ENCODE measurements around the gene GSTT4. TPM values are rescaled to one million over a fixed set of nuclear protein-coding genes. Genes with fewer than 3 reads are reported as not detected.
"Not testable (repeated sequence)": the region's sequence is repeated elsewhere in the genome, so short reads cannot be mapped to it uniquely, and the experiment has no call there.

The GSTT4 gene
- total RNA-seq, 5 donors from 2014 or later (not counting 1 experiment from before 2014, with no cell fraction given): not detected

GRCh38 chr22:23969071-23969470 is 36.2 kb downstream of the GSTT4 start:
- no peak overlapping the region for H3K4me3 ChIP-seq (ENCODE audit: control insufficient read depth in 1 of 2, extremely low read depth in 1 of 2, low read length in 1 of 2)
- H3K27me3 ChIP-seq (replicated peaks in 1 of 2; ENCODE audit: control insufficient read depth in 2 of 2, extremely low read depth in 1 of 2, insufficient read depth in 2 of 2, low read length in 1 of 2): no peaks in the 10 kb centered on the region
- H3K4me1 ChIP-seq (ENCODE audit: control insufficient read depth in 1 of 2, extremely low read depth in 1 of 2, insufficient read depth in 2 of 2, low read length in 2 of 2): peaks cover 0 to 11% of the 10 kb centered on the region in 2 experiments
- ATAC-seq (replicated peaks in 1 of 4): no peak
- no peak for DNase-seq
- POLR2A ChIA-PET: no interaction called here
- no peak overlapping the region for H3K27ac ChIP-seq (ENCODE audit: low read length)
- no peaks in the 10 kb centered on the region for H3K27me3 Mint-ChIP-seq
- peak overlapping the region in 1 of 3 donors; percentile 28 for H3K4me3 Mint-ChIP-seq
- peaks cover 13 to 32% (median 27%) of the 10 kb centered on the region in 3 donors for H3K4me1 Mint-ChIP-seq
- CTCF ChIA-PET: no interaction called here
- H3K36me3 ChIP-seq (ENCODE audit: control insufficient read depth in 2 of 2, extremely low read depth in 1 of 2, insufficient read depth in 1 of 2, low read length in 1 of 2): peaks cover 6 to 29% of the 10 kb centered on the region in 2 donors
- 100% methylated on average over 1 of the region's 3 CpGs for WGBS (ENCODE audit: insufficient coverage)
- peaks cover 15% of the 10 kb centered on the region for H3K36me3 Mint-ChIP-seq
- peak overlapping the region in 1 of 2 donors; percentile 61 for H3K27ac Mint-ChIP-seq
- no peaks in the 10 kb centered on the region for H3K9me3 ChIP-seq
- H3K9me3 Mint-ChIP-seq: no peaks in the 10 kb centered on the region

DNA sequence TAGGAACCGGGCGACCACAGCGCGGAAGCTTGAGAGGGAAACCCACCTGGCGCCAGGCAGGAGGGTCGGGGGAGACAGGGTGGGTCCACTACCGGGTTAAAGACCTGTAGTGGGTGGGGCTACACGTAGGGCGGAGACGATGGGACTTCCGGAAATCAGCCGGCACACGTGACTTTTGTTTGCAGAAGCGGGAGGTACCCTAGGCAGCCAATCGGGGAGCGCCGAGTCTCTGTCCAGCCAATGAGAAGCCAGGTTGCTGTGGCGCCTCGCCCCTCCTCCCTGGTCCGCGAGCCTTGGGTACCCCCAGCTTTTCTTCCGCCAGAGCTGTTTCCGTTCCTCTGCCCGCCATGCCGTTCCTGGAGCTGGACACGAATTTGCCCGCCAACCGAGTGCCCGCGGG is 38.7 kb downstream of the GSTT4 start, which contains the start of gene DDTL:
Gene DDTL (plus strand): TSS at position 321 of the 400 bp plus-strand sequence. CDS start 27 bp downstream, at position 348.
- POLR2A ChIA-PET: not testable (repeated sequence)

GRCh38 chr22:23966094-23966493 is 39.2 kb downstream of the GSTT4 start:
- DNase-seq; H3K4me3 Mint-ChIP-seq; H3K9me3 Mint-ChIP-seq; H3K27me3 Mint-ChIP-seq; CTCF ChIA-PET; H3K4me1 ChIP-seq (ENCODE audit: control insufficient read depth in 1 of 2, extremely low read depth in 1 of 2, insufficient read depth in 2 of 2, low read length in 2 of 2); POLR2A ChIA-PET; H3K9me3 ChIP-seq; H3K27ac Mint-ChIP-seq; H3K27ac ChIP-seq (ENCODE audit: low read length); H3K4me3 ChIP-seq (ENCODE audit: control insufficient read depth in 1 of 2, extremely low read depth in 1 of 2, low read length in 1 of 2); H3K27me3 ChIP-seq (replicated peaks in 1 of 2; ENCODE audit: control insufficient read depth in 2 of 2, extremely low read depth in 1 of 2, insufficient read depth in 2 of 2, low read length in 1 of 2): not testable (repeated sequence)
- peaks cover 11% of the 10 kb centered on the region for H3K36me3 Mint-ChIP-seq
- peak; percentile 14 to 37 (median 30) for ATAC-seq (replicated peaks in 1 of 4)
- H3K36me3 ChIP-seq (ENCODE audit: control insufficient read depth in 2 of 2, extremely low read depth in 1 of 2, insufficient read depth in 1 of 2, low read length in 1 of 2): peaks cover 6 to 20% of the 10 kb centered on the region in 2 donors
- WGBS (ENCODE audit: insufficient coverage): no CpG with 5 or more reads among the region's 18 CpGs
- peaks cover 4 to 23% (median 19%) of the 10 kb centered on the region in 3 donors for H3K4me1 Mint-ChIP-seq

More for the DNA sequence above, 38.7 kb downstream of the GSTT4 start, which contains the start of gene DDTL:
- CTCF ChIA-PET; H3K27me3 Mint-ChIP-seq; H3K4me1 ChIP-seq (ENCODE audit: control insufficient read depth in 1 of 2, extremely low read depth in 1 of 2, insufficient read depth in 2 of 2, low read length in 2 of 2); H3K27ac ChIP-seq (ENCODE audit: low read length); H3K9me3 Mint-ChIP-seq; DNase-seq; H3K4me3 Mint-ChIP-seq; H3K4me3 ChIP-seq (ENCODE audit: control insufficient read depth in 1 of 2, extremely low read depth in 1 of 2, low read length in 1 of 2); H3K9me3 ChIP-seq; H3K27me3 ChIP-seq (replicated peaks in 1 of 2; ENCODE audit: control insufficient read depth in 2 of 2, extremely low read depth in 1 of 2, insufficient read depth in 2 of 2, low read length in 1 of 2); H3K27ac Mint-ChIP-seq: not testable (repeated sequence)
- peak; percentile 95 to 98 (median 96) for ATAC-seq (replicated peaks in 1 of 4)
- H3K4me1 Mint-ChIP-seq: peaks cover 8 to 27% (median 24%) of the 10 kb centered on the region in 3 donors
- no CpG with 5 or more reads among the region's 30 CpGs for WGBS (ENCODE audit: insufficient coverage)
- H3K36me3 ChIP-seq (ENCODE audit: control insufficient read depth in 2 of 2, extremely low read depth in 1 of 2, insufficient read depth in 1 of 2, low read length in 1 of 2): peaks cover 6 to 25% of the 10 kb centered on the region in 2 donors
- H3K36me3 Mint-ChIP-seq: peaks cover 15% of the 10 kb centered on the region

DNA sequence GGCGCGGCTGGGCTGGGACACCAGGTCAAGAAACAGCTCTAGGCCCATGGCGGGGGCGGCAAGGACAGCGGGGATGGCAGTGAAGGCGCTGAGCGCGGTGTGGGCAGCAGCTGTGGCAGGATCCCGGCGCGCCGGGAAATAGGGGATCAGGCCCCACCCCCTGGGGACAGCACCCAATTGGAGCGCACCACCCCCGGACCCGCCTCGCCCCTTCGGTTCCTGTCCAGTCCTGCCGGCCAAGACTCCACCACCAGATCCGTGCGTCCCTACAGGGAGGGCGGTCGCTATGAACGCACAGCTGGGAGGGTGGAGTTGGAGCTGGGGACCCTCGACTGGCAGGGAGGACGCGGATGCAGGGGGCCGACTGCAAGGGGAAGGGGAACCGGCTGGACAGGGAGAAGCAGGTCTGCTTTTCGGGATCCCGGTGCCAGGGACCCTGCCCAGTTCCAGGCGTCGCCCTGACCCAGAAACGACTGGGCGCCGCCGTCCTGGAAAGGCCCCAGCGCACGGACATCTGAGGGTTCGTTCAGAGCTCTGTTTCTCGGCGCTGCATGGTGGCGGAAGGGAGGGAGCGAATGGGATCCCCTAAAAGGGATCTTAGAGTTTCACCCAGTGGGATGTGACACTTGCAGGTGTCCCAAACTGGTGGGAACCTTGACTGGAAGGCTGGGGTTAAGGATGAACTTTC is 44.0 kb downstream of the GSTT4 start, which contains the start of gene GSTT2B:
Gene GSTT2B (minus strand): TSS at position 112 of the 688 bp plus-strand sequence. CDS start 64 bp downstream, at position 48.
- no CpG with 5 or more reads among the region's 43 CpGs for WGBS (ENCODE audit: insufficient coverage)
- CTCF ChIA-PET; H3K27ac Mint-ChIP-seq; DNase-seq; H3K4me3 Mint-ChIP-seq; H3K4me1 Mint-ChIP-seq; H3K36me3 Mint-ChIP-seq; ATAC-seq (replicated peaks in 1 of 4); H3K4me1 ChIP-seq (ENCODE audit: control insufficient read depth in 1 of 2, extremely low read depth in 1 of 2, insufficient read depth in 2 of 2, low read length in 2 of 2); H3K9me3 Mint-ChIP-seq; H3K36me3 ChIP-seq (ENCODE audit: control insufficient read depth in 2 of 2, extremely low read depth in 1 of 2, insufficient read depth in 1 of 2, low read length in 1 of 2); H3K27ac ChIP-seq (ENCODE audit: low read length); POLR2A ChIA-PET; H3K27me3 ChIP-seq (replicated peaks in 1 of 2; ENCODE audit: control insufficient read depth in 2 of 2, extremely low read depth in 1 of 2, insufficient read depth in 2 of 2, low read length in 1 of 2); H3K9me3 ChIP-seq; H3K4me3 ChIP-seq (ENCODE audit: control insufficient read depth in 1 of 2, extremely low read depth in 1 of 2, low read length in 1 of 2): not testable (repeated sequence)
- H3K27me3 Mint-ChIP-seq: peaks cover 0 to 14% of the 10 kb centered on the region in 2 donors

GRCh38 chr22:23956301-23956900 is 48.9 kb downstream of the GSTT4 start:
- H3K9me3 ChIP-seq; H3K36me3 ChIP-seq (ENCODE audit: control insufficient read depth in 2 of 2, extremely low read depth in 1 of 2, insufficient read depth in 1 of 2, low read length in 1 of 2); H3K27me3 ChIP-seq (replicated peaks in 1 of 2; ENCODE audit: control insufficient read depth in 2 of 2, extremely low read depth in 1 of 2, insufficient read depth in 2 of 2, low read length in 1 of 2); H3K4me1 Mint-ChIP-seq; H3K4me3 Mint-ChIP-seq; H3K9me3 Mint-ChIP-seq; H3K4me1 ChIP-seq (ENCODE audit: control insufficient read depth in 1 of 2, extremely low read depth in 1 of 2, insufficient read depth in 2 of 2, low read length in 2 of 2); H3K36me3 Mint-ChIP-seq; H3K27ac ChIP-seq (ENCODE audit: low read length); H3K4me3 ChIP-seq (ENCODE audit: control insufficient read depth in 1 of 2, extremely low read depth in 1 of 2, low read length in 1 of 2): not testable (repeated sequence)
- DNase-seq (peak in 34 of 35 experiments; percentile 28 to 88 (median 66)), ATAC-seq (replicated peaks in 1 of 4) (peak; percentile 85 to 97 (median 87))
- peak overlapping the region in 1 of 2 donors; percentile 55 for H3K27ac Mint-ChIP-seq
- ChIA-PET POLR2A (interaction anchor here in 1 of 2 donors (0.6 kb wide), 1 partner anchor 55 kb away, joined by 4 read pairs; the partner anchor contains the start of gene CABIN1), CTCF (interaction anchor here in 1 of 2 donors (0.5 kb wide), 1 partner anchor 99 kb away, joined by 9 read pairs; the partner anchor contains the start of gene SLC2A11)
- H3K27me3 Mint-ChIP-seq: peaks cover 0 to 14% of the 10 kb centered on the region in 2 donors
- WGBS (ENCODE audit: insufficient coverage): no CpG with 5 or more reads among the region's 12 CpGs

DNA sequence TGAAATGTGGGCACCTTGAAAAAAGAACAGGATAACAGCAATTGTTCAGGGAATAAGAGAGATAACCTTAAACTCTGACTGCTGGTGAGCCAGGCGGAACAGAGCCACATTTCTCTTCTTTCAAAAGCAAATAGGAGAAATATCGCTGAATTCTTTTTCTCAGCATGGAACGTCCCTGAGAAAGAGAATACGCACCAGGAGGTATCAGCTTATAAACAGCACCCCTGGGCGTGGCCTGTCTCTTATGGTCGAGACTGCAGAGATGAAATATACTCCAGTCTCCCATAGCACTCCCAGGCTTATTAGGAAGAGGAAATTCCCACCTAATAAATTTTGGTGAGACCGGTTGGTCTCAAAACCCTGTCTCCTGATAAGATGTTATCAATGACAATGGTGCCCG is 49.4 kb downstream of the GSTT4 start:
- peaks cover 0 to 14% of the 10 kb centered on the region in 2 donors for H3K27me3 Mint-ChIP-seq
- not testable (repeated sequence) for H3K4me1 ChIP-seq (ENCODE audit: control insufficient read depth in 1 of 2, extremely low read depth in 1 of 2, insufficient read depth in 2 of 2, low read length in 2 of 2); H3K27me3 ChIP-seq (replicated peaks in 1 of 2; ENCODE audit: control insufficient read depth in 2 of 2, extremely low read depth in 1 of 2, insufficient read depth in 2 of 2, low read length in 1 of 2); H3K9me3 Mint-ChIP-seq; H3K4me3 Mint-ChIP-seq; H3K9me3 ChIP-seq; H3K4me1 Mint-ChIP-seq; H3K36me3 Mint-ChIP-seq; H3K4me3 ChIP-seq (ENCODE audit: control insufficient read depth in 1 of 2, extremely low read depth in 1 of 2, low read length in 1 of 2); H3K27ac Mint-ChIP-seq; H3K36me3 ChIP-seq (ENCODE audit: control insufficient read depth in 2 of 2, extremely low read depth in 1 of 2, insufficient read depth in 1 of 2, low read length in 1 of 2); ATAC-seq (replicated peaks in 1 of 4); DNase-seq; H3K27ac ChIP-seq (ENCODE audit: low read length)
- POLR2A ChIA-PET: interaction anchor here in 1 of 2 donors (0.6 kb wide), 1 partner anchor 55 kb away, joined by 4 read pairs; the partner anchor contains the start of gene CABIN1
- CTCF ChIA-PET: interaction anchor here in 1 of 2 donors (0.5 kb wide), 1 partner anchor 98 kb away, joined by 9 read pairs; the partner anchor contains the start of gene SLC2A11
- WGBS (ENCODE audit: insufficient coverage): no CpG with 5 or more reads among the region's 8 CpGs
